ENCODE results near the gene SLC9A4. TPM values are rescaled to one million over a fixed set of nuclear protein-coding genes. Genes with fewer than 3 reads are reported as not detected.

Gene SLC9A4
- total RNA-seq, 2 experiments from 2014 or later = 0.03 to 0.10 TPM

DNA sequence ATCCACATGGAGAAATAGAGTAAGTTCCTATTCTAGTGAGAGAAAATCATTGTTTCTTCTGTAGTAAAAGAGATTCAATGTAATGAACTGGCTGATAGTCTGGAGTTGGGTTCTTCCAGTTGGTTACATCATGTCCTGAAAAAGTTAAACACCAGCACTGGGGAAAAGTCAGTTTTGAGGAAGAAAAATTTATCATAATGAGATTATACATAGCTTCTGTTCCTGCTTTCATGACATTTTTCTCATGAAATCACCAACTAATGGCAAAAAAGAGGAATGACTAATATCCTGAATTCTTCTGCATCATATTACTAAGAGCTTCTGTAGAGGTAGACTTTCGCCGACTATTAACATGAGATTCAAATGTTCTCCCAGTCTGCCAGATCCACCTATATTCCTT, 77.1 kb downstream of the SLC9A4 start:
- TF ChIP-seq CTCF (conservative IDR thresholded peaks at IDR 0.05; ENCODE audit: low read length) = no peak
- TF ChIP-seq EZH2phosphoT487 (IDR thresholded peaks at IDR 0.05; ENCODE audit: borderline replicate concordance, low read depth, low read length) = no peak
- DNase-seq (ENCODE audit: low spot score) = no peak
- CTCF ChIA-PET (ENCODE audit: unreplicated experiment) = no interaction called here
- Histone ChIP-seq H3K9me3 (ENCODE audit: low read length) (0 out of 2 replicates have a peak, but pooled peaks cover 8% of the 10 kb centered on the region), H3K27ac (ENCODE audit: low read depth, low read length, poor library complexity, severe bottlenecking) (no peak overlapping the region), H3K4me2 (ENCODE audit: low read length) (no peak overlapping the region), H3K4me1 (ENCODE audit: insufficient read depth, low read length, poor library complexity, severe bottlenecking) (no peaks in the 10 kb centered on the region), H3K79me2 (ENCODE audit: insufficient read depth, low read depth, low read length) (no peaks in the 10 kb centered on the region), H3K9me2 (ENCODE audit: insufficient read depth, low read length) (no peaks in the 10 kb centered on the region; the same call in 1 of the 2 replicates), H3K4me3 (ENCODE audit: low read depth, low read length, poor library complexity, severe bottlenecking) (no peak overlapping the region), H4K20me1 (ENCODE audit: insufficient read depth, low read length) (no peaks in the 10 kb centered on the region), H3K36me3 (ENCODE audit: insufficient read depth, low read length) (no peaks in the 10 kb centered on the region), H2AFZ (ENCODE audit: low read length) (no peak overlapping the region)
- POLR2A ChIA-PET = no interaction called here
- intact Hi-C loops (cut with micrococcal nuclease; ENCODE audit: unreplicated experiment) = no loop called here
- no TSS peak for BruUV-seq (replicated peaks)

DNA sequence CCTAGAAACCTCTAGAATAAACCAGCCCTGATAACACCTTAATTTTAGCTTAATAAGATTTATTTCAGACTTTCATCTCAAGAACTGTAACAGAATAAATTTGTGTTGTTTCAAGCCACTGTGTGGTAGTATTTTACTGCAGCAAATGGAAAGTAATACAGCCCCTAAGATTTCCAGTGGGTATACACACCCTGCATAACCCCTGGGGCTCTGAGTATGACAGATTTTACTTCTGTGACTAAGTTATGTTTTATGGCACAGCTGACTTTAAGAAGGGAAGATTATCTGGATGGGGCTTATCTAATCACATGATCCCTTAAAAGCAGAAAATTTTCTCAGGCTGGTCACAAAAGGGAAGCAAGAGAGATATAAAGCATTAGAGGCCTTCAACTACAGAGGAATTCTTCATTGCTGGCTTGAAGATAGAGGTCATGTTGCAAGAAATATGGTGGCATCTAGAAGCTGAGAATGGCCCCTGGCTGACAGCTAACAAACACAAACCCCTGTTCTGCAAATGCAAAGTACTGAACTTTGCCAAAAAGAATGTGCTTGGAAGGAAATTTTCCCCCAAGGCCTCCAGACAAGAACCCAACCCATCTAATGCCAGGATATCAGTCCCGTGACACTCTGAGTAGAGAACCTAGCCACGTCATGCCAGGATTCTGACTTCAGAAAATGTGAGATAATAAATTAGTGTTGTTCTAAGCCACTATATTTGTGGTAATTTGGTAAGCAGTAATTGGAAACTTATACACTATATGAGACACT, 78.5 kb downstream of the SLC9A4 start:
- no peak overlapping the region for H3K27ac ChIP-seq (ENCODE audit: low read depth, low read length, poor library complexity, severe bottlenecking)
- POLR2A ChIA-PET = no interaction called here
- no peak for DNase-seq (ENCODE audit: low spot score)

More for the DNA sequence above, 78.5 kb downstream of the SLC9A4 start:
- Histone ChIP-seq H3K9me3 (ENCODE audit: low read length) (0 out of 2 replicates have a peak, but pooled peaks cover 8% of the 10 kb centered on the region), H3K79me2 (ENCODE audit: insufficient read depth, low read depth, low read length) (no peaks in the 10 kb centered on the region), H4K20me1 (ENCODE audit: insufficient read depth, low read length) (no peaks in the 10 kb centered on the region), H3K4me2 (ENCODE audit: low read length) (no peak overlapping the region), H3K36me3 (ENCODE audit: insufficient read depth, low read length) (no peaks in the 10 kb centered on the region), H3K9me2 (ENCODE audit: insufficient read depth, low read length) (no peaks in the 10 kb centered on the region), H3K4me1 (ENCODE audit: insufficient read depth, low read length, poor library complexity, severe bottlenecking) (no peaks in the 10 kb centered on the region), H3K4me3 (ENCODE audit: low read depth, low read length, poor library complexity, severe bottlenecking) (no peak overlapping the region), H2AFZ (ENCODE audit: low read length) (no peak overlapping the region)
- intact Hi-C loops (cut with micrococcal nuclease; ENCODE audit: unreplicated experiment) = no loop called here
- CTCF ChIA-PET (ENCODE audit: unreplicated experiment) = no interaction called here
- no TSS peak for BruUV-seq (replicated peaks)
- TF ChIP-seq EZH2phosphoT487 (IDR thresholded peaks at IDR 0.05; ENCODE audit: borderline replicate concordance, low read depth, low read length) (no peak), CTCF (conservative IDR thresholded peaks at IDR 0.05; ENCODE audit: low read length) (no peak)
